Dermis lymphatic vessel endothelial cell (primary cell): ENCODE results near the gene TMEM196. TPM values are rescaled to one million over a fixed set of nuclear protein-coding genes. Genes with fewer than 3 reads are reported as not detected.

Experiments
- total RNA-seq: library from RNA; depleted of rRNA; stranded (reverse); fragments of >200 nt; gene quantifications from 2 replicates; pipeline ENCODE4 v1.2.1, GENCODE V29; 2014

Gene TMEM196
- not detected in 2 replicates for total RNA-seq

GRCh38 chr7:19772841-19773760 is at the start of gene TMEM196:
Gene TMEM196 (minus strand): TSS chr7:19773617. CDS start chr7:19772696, 921 bp downstream.

DNA sequence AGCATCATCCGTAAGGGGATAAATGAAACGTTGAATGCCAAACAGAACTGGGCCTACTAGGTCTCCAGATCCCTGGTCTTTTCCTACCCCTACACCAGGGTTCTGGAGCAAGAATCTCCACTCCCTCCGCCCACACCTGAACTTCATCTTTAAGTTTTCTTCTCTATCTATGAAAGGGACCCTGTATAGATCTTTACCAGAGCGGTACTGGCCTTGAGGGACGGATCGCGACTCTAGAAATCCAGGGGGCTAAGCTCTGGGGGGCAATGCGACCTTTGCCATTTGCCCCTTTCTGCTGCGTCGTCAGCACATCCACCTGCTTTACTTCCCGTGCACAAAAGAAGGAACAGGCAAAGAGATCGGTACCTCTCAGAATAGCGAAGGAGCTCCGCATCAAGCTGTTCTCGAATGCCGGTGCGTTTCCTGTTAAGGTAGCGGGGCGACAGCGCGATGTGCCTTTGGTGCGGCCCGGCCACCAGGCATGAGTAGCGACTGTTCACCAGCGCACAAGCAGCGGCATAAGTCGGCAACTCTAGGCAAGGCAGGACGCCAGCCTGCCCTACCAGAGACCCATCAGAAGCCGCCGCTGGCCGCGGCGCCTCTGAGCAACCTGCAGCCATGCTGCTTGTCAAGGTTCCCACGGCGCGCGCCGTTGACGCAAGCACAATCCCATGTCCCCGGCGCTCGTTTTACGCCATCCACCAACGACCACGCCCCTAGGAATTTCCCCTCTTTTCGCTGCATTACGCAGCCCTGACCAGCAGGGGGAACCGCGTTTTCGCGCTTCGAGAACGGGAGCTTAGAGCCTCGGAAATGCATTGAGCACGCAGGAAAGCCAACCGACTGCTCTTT is 64.8 kb downstream of the TMEM196 start, which contains the start of gene POLR1F:
Gene POLR1F, minus strand, starts transcription at position 641 of the 852 bp plus-strand sequence. Its CDS starts 21 bp downstream, at position 620.

Other genes starting within 250 kb of the TMEM196 start
- 19.6 and 24.9 TPM in 2 replicates for gene POLR1F, start 64.6 kb downstream of the TMEM196 start, total RNA-seq